ENCODE results near the gene ELOB.

Gene ELOB

GRCh38 chr16:2818272-2818876, 41.3 kb upstream of the ELOB start:
- Histone ChIP-seq H3K4me1 (ENCODE audit: control insufficient read depth in 1 of 2, insufficient read depth in 2 of 2, low read length in 2 of 2) (no peaks in the 10 kb centered on the region), H3K4me3 (ENCODE audit: low read depth in 1 of 2, low read length in 2 of 2) (no peak overlapping the region), H3K9me3 (ENCODE audit: control insufficient read depth in 1 of 2, low read length in 2 of 2) (no peaks in the 10 kb centered on the region), H3K36me3 (ENCODE audit: control insufficient read depth in 1 of 2, insufficient read depth in 2 of 2, low read length in 2 of 2) (no peaks in the 10 kb centered on the region), H3K27me3 (ENCODE audit: low read depth, low read length) (peaks cover 4% of the 10 kb centered on the region), H3K27ac (ENCODE audit: low read length) (no peak overlapping the region)

- no peak overlapping the region for H3K4me3 ChIP-seq (ENCODE audit: low read depth in 1 of 2, low read length in 2 of 2)
- H3K27me3 ChIP-seq (ENCODE audit: low read depth, low read length), result peaks cover 4% of the 10 kb centered on the region
- no peak overlapping the region for H3K27ac ChIP-seq (ENCODE audit: low read length)
Measured at GRCh38 chr16:2817340-2818271, 40.5 kb upstream of the ELOB start.

GRCh38 chr16:2816751-2817339, 39.8 kb upstream of the ELOB start, which contains the start of gene PRSS21:
Gene PRSS21, plus strand, starts transcription at chr16:2817237. Its CDS starts 32 bp downstream, at chr16:2817269.
- Histone ChIP-seq H3K4me3 (ENCODE audit: low read depth in 1 of 2, low read length in 2 of 2) (no peak within 1 kb of the TSS), H3K4me1 (ENCODE audit: control insufficient read depth in 1 of 2, insufficient read depth in 2 of 2, low read length in 2 of 2) (no peaks in the 10 kb centered on the region), H3K36me3 (ENCODE audit: control insufficient read depth in 1 of 2, insufficient read depth in 2 of 2, low read length in 2 of 2) (no peaks in the 10 kb centered on the region), H3K27me3 (ENCODE audit: low read depth, low read length) (peaks cover 4% of the 10 kb centered on the region), H3K27ac (ENCODE audit: low read length) (no peak within 1 kb of the TSS), H3K9me3 (ENCODE audit: control insufficient read depth in 1 of 2, low read length in 2 of 2) (no peaks in the 10 kb centered on the region)

More at GRCh38 chr16:2817340-2818271, 40.5 kb upstream of the ELOB start:
- no peaks in the 10 kb centered on the region for H3K4me1 ChIP-seq (ENCODE audit: control insufficient read depth in 1 of 2, insufficient read depth in 2 of 2, low read length in 2 of 2)
- H3K9me3 ChIP-seq (ENCODE audit: control insufficient read depth in 1 of 2, low read length in 2 of 2), result no peaks in the 10 kb centered on the region
- no peaks in the 10 kb centered on the region for H3K36me3 ChIP-seq (ENCODE audit: control insufficient read depth in 1 of 2, insufficient read depth in 2 of 2, low read length in 2 of 2)

- no peak overlapping the region for H3K4me3 ChIP-seq (ENCODE audit: low read depth in 1 of 2, low read length in 2 of 2)
Measured at GRCh38 chr16:2815299-2815771, 38.3 kb upstream of the ELOB start.

GRCh38 chr16:2814551-2815298, 37.6 kb upstream of the ELOB start:
- Histone ChIP-seq H3K27ac (ENCODE audit: low read length) (no peak overlapping the region), H3K4me1 (ENCODE audit: control insufficient read depth in 1 of 2, insufficient read depth in 2 of 2, low read length in 2 of 2) (no peaks in the 10 kb centered on the region), H3K36me3 (ENCODE audit: control insufficient read depth in 1 of 2, insufficient read depth in 2 of 2, low read length in 2 of 2) (no peaks in the 10 kb centered on the region), H3K9me3 (ENCODE audit: control insufficient read depth in 1 of 2, low read length in 2 of 2) (no peaks in the 10 kb centered on the region), H3K4me3 (ENCODE audit: low read depth in 1 of 2, low read length in 2 of 2) (no peak overlapping the region), H3K27me3 (ENCODE audit: low read depth, low read length) (peaks cover 4% of the 10 kb centered on the region)

More at GRCh38 chr16:2815299-2815771, 38.3 kb upstream of the ELOB start:
- no peak overlapping the region for H3K27ac ChIP-seq (ENCODE audit: low read length)
- H3K4me1 ChIP-seq (ENCODE audit: control insufficient read depth in 1 of 2, insufficient read depth in 2 of 2, low read length in 2 of 2), result no peaks in the 10 kb centered on the region
- no peaks in the 10 kb centered on the region for H3K36me3 ChIP-seq (ENCODE audit: control insufficient read depth in 1 of 2, insufficient read depth in 2 of 2, low read length in 2 of 2)
- H3K9me3 ChIP-seq (ENCODE audit: control insufficient read depth in 1 of 2, low read length in 2 of 2), result no peaks in the 10 kb centered on the region
- peaks cover 4% of the 10 kb centered on the region for H3K27me3 ChIP-seq (ENCODE audit: low read depth, low read length)

GRCh38 chr16:2813771-2814221, 36.7 kb upstream of the ELOB start:
- Histone ChIP-seq H3K4me3 (ENCODE audit: low read depth in 1 of 2, low read length in 2 of 2) (no peak overlapping the region), H3K9me3 (ENCODE audit: control insufficient read depth in 1 of 2, low read length in 2 of 2) (no peaks in the 10 kb centered on the region), H3K36me3 (ENCODE audit: control insufficient read depth in 1 of 2, insufficient read depth in 2 of 2, low read length in 2 of 2) (no peaks in the 10 kb centered on the region), H3K27me3 (ENCODE audit: low read depth, low read length) (peaks cover 4% of the 10 kb centered on the region), H3K27ac (ENCODE audit: low read length) (no peak overlapping the region), H3K4me1 (ENCODE audit: control insufficient read depth in 1 of 2, insufficient read depth in 2 of 2, low read length in 2 of 2) (no peaks in the 10 kb centered on the region)

GRCh38 chr16:2811703-2812471, 34.8 kb upstream of the ELOB start:
- Histone ChIP-seq H3K9me3 (ENCODE audit: control insufficient read depth in 1 of 2, low read length in 2 of 2) (no peaks in the 10 kb centered on the region), H3K27ac (ENCODE audit: low read length) (no peak overlapping the region), H3K4me1 (ENCODE audit: control insufficient read depth in 1 of 2, insufficient read depth in 2 of 2, low read length in 2 of 2) (no peaks in the 10 kb centered on the region), H3K36me3 (ENCODE audit: control insufficient read depth in 1 of 2, insufficient read depth in 2 of 2, low read length in 2 of 2) (no peaks in the 10 kb centered on the region), H3K27me3 (ENCODE audit: low read depth, low read length) (peaks cover 4% of the 10 kb centered on the region), H3K4me3 (ENCODE audit: low read depth in 1 of 2, low read length in 2 of 2) (no peak overlapping the region)

- Histone ChIP-seq H3K4me1 (ENCODE audit: control insufficient read depth in 1 of 2, insufficient read depth in 2 of 2, low read length in 2 of 2) (no peaks in the 10 kb centered on the region), H3K27ac (ENCODE audit: low read length) (no peak overlapping the region), H3K9me3 (ENCODE audit: control insufficient read depth in 1 of 2, low read length in 2 of 2) (no peaks in the 10 kb centered on the region), H3K36me3 (ENCODE audit: control insufficient read depth in 1 of 2, insufficient read depth in 2 of 2, low read length in 2 of 2) (no peaks in the 10 kb centered on the region), H3K27me3 (ENCODE audit: low read depth, low read length) (peaks cover 8% of the 10 kb centered on the region), H3K4me3 (ENCODE audit: low read depth in 1 of 2, low read length in 2 of 2) (no peak overlapping the region)
Measured at GRCh38 chr16:2810651-2811050, 33.6 kb upstream of the ELOB start.

- no peaks in the 10 kb centered on the region for H3K4me1 ChIP-seq (ENCODE audit: control insufficient read depth in 1 of 2, insufficient read depth in 2 of 2, low read length in 2 of 2)
- H3K27ac ChIP-seq (ENCODE audit: low read length), result no peak overlapping the region
- H3K36me3 ChIP-seq (ENCODE audit: control insufficient read depth in 1 of 2, insufficient read depth in 2 of 2, low read length in 2 of 2), result no peaks in the 10 kb centered on the region
- no peak overlapping the region for H3K4me3 ChIP-seq (ENCODE audit: low read depth in 1 of 2, low read length in 2 of 2)
- peaks cover 7% of the 10 kb centered on the region for H3K27me3 ChIP-seq (ENCODE audit: low read depth, low read length)
- H3K9me3 ChIP-seq (ENCODE audit: control insufficient read depth in 1 of 2, low read length in 2 of 2), result peaks cover 0 to 6% of the 10 kb centered on the region in 2 donors
Measured at GRCh38 chr16:2809149-2809760, 32.2 kb upstream of the ELOB start.

- no peaks in the 10 kb centered on the region for H3K36me3 ChIP-seq (ENCODE audit: control insufficient read depth in 1 of 2, insufficient read depth in 2 of 2, low read length in 2 of 2)
- H3K9me3 ChIP-seq (ENCODE audit: control insufficient read depth in 1 of 2, low read length in 2 of 2), result peaks cover 7 to 15% of the 10 kb centered on the region in 2 donors
- H3K27ac ChIP-seq (ENCODE audit: low read length), result no peak overlapping the region
- peaks cover 7% of the 10 kb centered on the region for H3K27me3 ChIP-seq (ENCODE audit: low read depth, low read length)
- no peaks in the 10 kb centered on the region for H3K4me1 ChIP-seq (ENCODE audit: control insufficient read depth in 1 of 2, insufficient read depth in 2 of 2, low read length in 2 of 2)
- no peak overlapping the region for H3K4me3 ChIP-seq (ENCODE audit: low read depth in 1 of 2, low read length in 2 of 2)
Measured at GRCh38 chr16:2808181-2808580, 31.1 kb upstream of the ELOB start.
